ENCODE results near the gene DERA.
"Not testable (repeated sequence)": the region's sequence is repeated elsewhere in the genome, so short reads cannot be mapped to it uniquely, and the experiment has no call there.

DERA gene

GRCh38 chr12:16014394-16014793 is 103.3 kb downstream of the DERA start:
- DNase-seq, result peak; percentile 12
- peaks cover 22% of the 10 kb centered on the region for H3K9me3 ChIP-seq (ENCODE audit: insufficient read depth, low read length, severe bottlenecking)
- H3K79me2 ChIP-seq (ENCODE audit: insufficient read depth, low read length); H3K4me3 ChIP-seq (ENCODE audit: low read depth in 1 of 2, low read length in 2 of 2); H3K9ac ChIP-seq (ENCODE audit: low read depth, low read length); H4K20me1 ChIP-seq (ENCODE audit: insufficient read depth, low read length); H3K4me1 ChIP-seq (ENCODE audit: insufficient read depth, low read length); H3K27ac ChIP-seq (ENCODE audit: low read length); H2AFZ ChIP-seq (ENCODE audit: low read depth, low read length); ATAC-seq (ENCODE audit: insufficient read depth, low read depth); H3K4me2 ChIP-seq (ENCODE audit: insufficient read depth, low read length); H3K27me3 ChIP-seq (ENCODE audit: insufficient read depth, low read length, poor library complexity): not testable (repeated sequence)
- peaks cover 16% of the 10 kb centered on the region; the same call in 1 of the 2 replicates for H3K36me3 ChIP-seq (ENCODE audit: insufficient read depth, low read length)

DNA sequence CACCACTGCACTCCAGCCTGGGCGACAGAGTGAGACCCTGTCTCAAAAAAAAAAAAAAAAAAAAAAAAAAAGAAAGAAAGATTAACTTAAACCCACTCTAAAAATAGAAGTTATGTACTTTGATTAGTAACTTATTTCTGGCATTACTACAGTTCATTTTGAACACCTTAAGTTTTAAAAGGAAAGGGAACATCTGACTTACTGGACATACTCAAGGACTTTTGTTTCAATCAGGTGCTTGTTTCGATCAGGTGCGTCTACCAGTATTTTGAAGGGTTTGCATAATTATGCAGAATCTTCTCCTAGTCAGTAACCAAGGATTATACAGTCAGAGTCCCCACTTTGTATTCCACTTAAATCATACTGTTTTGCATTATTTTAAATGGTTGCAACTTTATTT is 105.6 kb downstream of the DERA start:
- ATAC-seq (ENCODE audit: insufficient read depth, low read depth), result no peak

DNA sequence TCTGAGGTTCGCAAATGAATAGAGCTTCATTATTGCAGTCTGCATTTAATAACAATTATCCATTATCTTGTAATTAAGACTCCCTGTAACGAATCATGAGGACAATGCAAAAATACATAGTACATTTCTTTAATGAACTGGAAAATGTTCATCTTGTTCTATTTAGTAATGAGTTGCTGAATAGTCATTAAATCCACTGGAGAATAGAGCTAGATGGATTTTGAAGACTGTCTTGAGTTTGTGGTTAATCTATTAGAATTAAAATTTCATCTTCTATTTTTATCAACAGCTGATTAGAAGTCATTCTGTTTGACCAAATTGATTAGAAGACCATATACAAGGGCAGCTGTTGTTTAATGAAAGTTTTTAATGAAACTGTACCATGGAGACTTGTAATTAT is 107.2 kb downstream of the DERA start:
- no peaks in the 10 kb centered on the region for H3K27me3 ChIP-seq (ENCODE audit: insufficient read depth, low read length, poor library complexity)
- no peak for TF ChIP-seq EZH2 (IDR thresholded peaks at IDR 0.05; ENCODE audit: borderline replicate concordance, low read depth, low read length, severe bottlenecking)
- TF ChIP-seq, protein P1, sequence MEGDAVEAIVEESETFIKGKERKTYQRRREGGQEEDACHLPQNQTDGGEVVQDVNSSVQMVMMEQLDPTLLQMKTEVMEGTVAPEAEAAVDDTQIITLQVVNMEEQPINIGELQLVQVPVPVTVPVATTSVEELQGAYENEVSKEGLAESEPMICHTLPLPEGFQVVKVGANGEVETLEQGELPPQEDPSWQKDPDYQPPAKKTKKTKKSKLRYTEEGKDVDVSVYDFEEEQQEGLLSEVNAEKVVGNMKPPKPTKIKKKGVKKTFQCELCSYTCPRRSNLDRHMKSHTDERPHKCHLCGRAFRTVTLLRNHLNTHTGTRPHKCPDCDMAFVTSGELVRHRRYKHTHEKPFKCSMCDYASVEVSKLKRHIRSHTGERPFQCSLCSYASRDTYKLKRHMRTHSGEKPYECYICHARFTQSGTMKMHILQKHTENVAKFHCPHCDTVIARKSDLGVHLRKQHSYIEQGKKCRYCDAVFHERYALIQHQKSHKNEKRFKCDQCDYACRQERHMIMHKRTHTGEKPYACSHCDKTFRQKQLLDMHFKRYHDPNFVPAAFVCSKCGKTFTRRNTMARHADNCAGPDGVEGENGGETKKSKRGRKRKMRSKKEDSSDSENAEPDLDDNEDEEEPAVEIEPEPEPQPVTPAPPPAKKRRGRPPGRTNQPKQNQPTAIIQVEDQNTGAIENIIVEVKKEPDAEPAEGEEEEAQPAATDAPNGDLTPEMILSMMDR (IDR thresholded peaks at IDR 0.05; ENCODE audit: borderline replicate concordance, extremely low read depth, low read length, poor library complexity, severe bottlenecking), result no peak
- H3K27ac ChIP-seq (ENCODE audit: low read length), result no peak overlapping the region
- H3K9ac ChIP-seq (ENCODE audit: low read depth, low read length), result no peak overlapping the region
- no peaks in the 10 kb centered on the region for H4K20me1 ChIP-seq (ENCODE audit: insufficient read depth, low read length)
- DNase-seq (no peak), ATAC-seq (ENCODE audit: insufficient read depth, low read depth) (no peak)
- no peaks in the 10 kb centered on the region for H3K4me1 ChIP-seq (ENCODE audit: insufficient read depth, low read length)
- no peaks in the 10 kb centered on the region for H3K79me2 ChIP-seq (ENCODE audit: insufficient read depth, low read length)
- H2AFZ ChIP-seq (ENCODE audit: low read depth, low read length), result no peak overlapping the region
- peaks cover 30% of the 10 kb centered on the region for H3K9me3 ChIP-seq (ENCODE audit: insufficient read depth, low read length, severe bottlenecking)
- peaks cover 15% of the 10 kb centered on the region; the same call in 1 of the 2 replicates for H3K36me3 ChIP-seq (ENCODE audit: insufficient read depth, low read length)
- no peak overlapping the region for H3K4me2 ChIP-seq (ENCODE audit: insufficient read depth, low read length)
- no peak overlapping the region for H3K4me3 ChIP-seq (ENCODE audit: low read depth in 1 of 2, low read length in 2 of 2)

More for the DNA sequence above, 105.6 kb downstream of the DERA start:
- H3K36me3 ChIP-seq (ENCODE audit: insufficient read depth, low read length), result peaks cover 20% of the 10 kb centered on the region; the same call in 1 of the 2 replicates
- no peak overlapping the region for H2AFZ ChIP-seq (ENCODE audit: low read depth, low read length)
- peaks cover 28% of the 10 kb centered on the region for H3K9me3 ChIP-seq (ENCODE audit: insufficient read depth, low read length, severe bottlenecking)
- H3K4me3 ChIP-seq (ENCODE audit: low read depth in 1 of 2, low read length in 2 of 2), result no peak overlapping the region
- H3K9ac ChIP-seq (ENCODE audit: low read depth, low read length), result no peak overlapping the region
- no peaks in the 10 kb centered on the region for H4K20me1 ChIP-seq (ENCODE audit: insufficient read depth, low read length)
- TF ChIP-seq, protein P1 (IDR thresholded peaks at IDR 0.05; ENCODE audit: borderline replicate concordance, extremely low read depth, low read length, poor library complexity, severe bottlenecking), result no peak
- TF ChIP-seq EZH2 (IDR thresholded peaks at IDR 0.05; ENCODE audit: borderline replicate concordance, low read depth, low read length, severe bottlenecking), result no peak
- H3K27me3 ChIP-seq (ENCODE audit: insufficient read depth, low read length, poor library complexity), result no peaks in the 10 kb centered on the region
- no peaks in the 10 kb centered on the region for H3K4me1 ChIP-seq (ENCODE audit: insufficient read depth, low read length)
- H3K79me2 ChIP-seq (ENCODE audit: insufficient read depth, low read length), result no peaks in the 10 kb centered on the region
- no peak overlapping the region for H3K4me2 ChIP-seq (ENCODE audit: insufficient read depth, low read length)
- no peak for DNase-seq
- H3K27ac ChIP-seq (ENCODE audit: low read length), result no peak overlapping the region

DNA sequence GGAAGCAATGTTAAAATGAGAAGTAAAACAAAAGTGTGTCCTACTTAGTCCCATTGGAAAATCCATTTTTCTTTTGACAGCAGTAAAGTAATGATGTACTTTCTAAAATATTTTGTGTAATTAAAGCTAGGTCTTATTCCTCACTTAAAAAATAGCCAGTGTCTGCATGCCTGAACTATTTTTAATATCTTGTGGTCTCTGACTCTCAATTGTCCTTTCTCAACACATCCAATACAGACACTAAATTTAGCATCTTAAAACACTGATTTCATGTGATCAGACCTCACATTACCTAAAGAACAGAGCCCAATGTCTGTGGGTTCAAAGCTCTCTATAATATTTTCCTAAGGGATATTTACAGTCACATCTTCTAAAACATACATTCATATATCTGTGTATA is 108.0 kb downstream of the DERA start:
- Histone ChIP-seq H2AFZ (ENCODE audit: low read depth, low read length) (no peak overlapping the region), H3K4me3 (ENCODE audit: low read depth in 1 of 2, low read length in 2 of 2) (no peak overlapping the region), H3K9ac (ENCODE audit: low read depth, low read length) (no peak overlapping the region), H3K4me1 (ENCODE audit: insufficient read depth, low read length) (no peaks in the 10 kb centered on the region), H3K27ac (ENCODE audit: low read length) (no peak overlapping the region), H3K4me2 (ENCODE audit: insufficient read depth, low read length) (no peak overlapping the region), H3K9me3 (ENCODE audit: insufficient read depth, low read length, severe bottlenecking) (peaks cover 25% of the 10 kb centered on the region), H3K36me3 (ENCODE audit: insufficient read depth, low read length) (peaks cover 13% of the 10 kb centered on the region; the same call in 1 of the 2 replicates), H3K27me3 (ENCODE audit: insufficient read depth, low read length, poor library complexity) (no peaks in the 10 kb centered on the region), H4K20me1 (ENCODE audit: insufficient read depth, low read length) (no peaks in the 10 kb centered on the region), H3K79me2 (ENCODE audit: insufficient read depth, low read length) (no peaks in the 10 kb centered on the region)
- ATAC-seq (ENCODE audit: insufficient read depth, low read depth), result no peak
- TF ChIP-seq, protein P1 (IDR thresholded peaks at IDR 0.05; ENCODE audit: borderline replicate concordance, extremely low read depth, low read length, poor library complexity, severe bottlenecking), result no peak
- TF ChIP-seq EZH2 (IDR thresholded peaks at IDR 0.05; ENCODE audit: borderline replicate concordance, low read depth, low read length, severe bottlenecking), result no peak
- DNase-seq, result no peak

All from DND-41 (cell line).